ENCODE measurements around the gene NOS1AP.

- no peak for TF ChIP-seq POLR2A (IDR thresholded peaks at IDR 0.05)
- TF ChIP-seq EP300 (IDR thresholded peaks at IDR 0.05), result no peak
- TF ChIP-seq CTCF (IDR thresholded peaks at IDR 0.05), result no peak
Observed at GRCh38 chr1:162373541-162374260, 304.2 kb downstream of the NOS1AP start.

Data from stomach (tissue), 4 donors.